Measurements from ENCODE around the gene GPAM. TPM values are rescaled to one million over a fixed set of nuclear protein-coding genes. Genes with fewer than 3 reads are reported as not detected.

Gene GPAM
- total and polyA plus RNA-seq, 2 experiments from 2014 or later = 4.9 to 12.5 TPM

GRCh38 chr10:112140110-112140970 lies 43.2 kb downstream of the GPAM start:
- TF ChIP-seq EZH2phosphoT487 (IDR thresholded peaks at IDR 0.05; ENCODE audit: insufficient read depth, low read depth) = no peak
- TF ChIP-seq EZH2 (IDR thresholded peaks at IDR 0.05; ENCODE audit: insufficient read depth, poor library complexity, severe bottlenecking) = no peak
- H3K4me2 ChIP-seq (ENCODE audit: unreplicated experiment) = no peak overlapping the region
- H3K27me3 ChIP-seq (replicated peaks; ENCODE audit: insufficient read depth) = no peaks in the 10 kb centered on the region
- no peaks in the 10 kb centered on the region for H4K20me1 ChIP-seq (ENCODE audit: insufficient read depth)
- no peak overlapping the region for H3K4me3 ChIP-seq
- H2AFZ ChIP-seq = no peak overlapping the region
- H3K9ac ChIP-seq = no peak overlapping the region
- in situ Hi-C loops (cut with MboI) = loop anchor here (25.0 kb wide), 3 partner anchors 778 to 1378 kb away; no protein-coding TSS in a partner anchor
- WGBS, 2 experiments (ENCODE audit: low coverage in 1 of 2, low lambda C conversion rate in 2 of 2, missing lambda C conversion rate in 2 of 2) = 18 to 20% methylated on average over 11 of the region's 11 CpGs
- H3F3A ChIP-seq (ENCODE audit: insufficient read depth) = no peaks in the 10 kb centered on the region
- DNase-seq = peak; percentile 81
- no peaks in the 10 kb centered on the region for H3K36me3 ChIP-seq (ENCODE audit: low read depth)
- H3K27ac ChIP-seq = no peak overlapping the region
- no peaks in the 10 kb centered on the region for H3K79me2 ChIP-seq (ENCODE audit: insufficient read depth)
- H3K4me1 ChIP-seq (ENCODE audit: insufficient read depth) = no peaks in the 10 kb centered on the region
- no peaks in the 10 kb centered on the region for H3K9me3 ChIP-seq (ENCODE audit: low read depth)
- H3K9me2 ChIP-seq (ENCODE audit: insufficient read depth) = no peaks in the 10 kb centered on the region

GRCh38 chr10:112139176-112139575 lies 44.4 kb downstream of the GPAM start:
- H2AFZ ChIP-seq = no peak overlapping the region
- H3K4me2 ChIP-seq (ENCODE audit: unreplicated experiment) = no peak overlapping the region
- in situ Hi-C loops (cut with MboI) = loop anchor here (10.0 to 25.0 kb wide), 4 partner anchors 777 to 1377 kb away; no protein-coding TSS in a partner anchor
- H3K4me1 ChIP-seq (ENCODE audit: insufficient read depth) = no peaks in the 10 kb centered on the region
- H3K9me2 ChIP-seq (ENCODE audit: insufficient read depth) = no peaks in the 10 kb centered on the region
- no peaks in the 10 kb centered on the region for H3F3A ChIP-seq (ENCODE audit: insufficient read depth)
- H3K27me3 ChIP-seq (replicated peaks; ENCODE audit: insufficient read depth) = no peaks in the 10 kb centered on the region
- no peak overlapping the region for H3K27ac ChIP-seq
- no peak overlapping the region for H3K4me3 ChIP-seq
- no peak for DNase-seq
- no peaks in the 10 kb centered on the region for H3K79me2 ChIP-seq (ENCODE audit: insufficient read depth)
- TF ChIP-seq EZH2 (IDR thresholded peaks at IDR 0.05; ENCODE audit: insufficient read depth, poor library complexity, severe bottlenecking) (no peak), EZH2phosphoT487 (IDR thresholded peaks at IDR 0.05; ENCODE audit: insufficient read depth, low read depth) (no peak)
- no peaks in the 10 kb centered on the region for H3K9me3 ChIP-seq (ENCODE audit: low read depth)
- H3K36me3 ChIP-seq (ENCODE audit: low read depth) = no peaks in the 10 kb centered on the region
- WGBS, 2 experiments (ENCODE audit: low coverage in 1 of 2, low lambda C conversion rate in 2 of 2, missing lambda C conversion rate in 2 of 2) = 76 to 82% methylated on average over 7 of the region's 7 CpGs
- no peak overlapping the region for H3K9ac ChIP-seq
- no peaks in the 10 kb centered on the region for H4K20me1 ChIP-seq (ENCODE audit: insufficient read depth)

GRCh38 chr10:112137154-112137987 lies 46.2 kb downstream of the GPAM start:
- Histone ChIP-seq H3K36me3 (ENCODE audit: low read depth) (no peaks in the 10 kb centered on the region), H3K9ac (no peak overlapping the region), H3K4me3 (no peak overlapping the region), H3F3A (ENCODE audit: insufficient read depth) (no peaks in the 10 kb centered on the region), H3K4me1 (ENCODE audit: insufficient read depth) (no peaks in the 10 kb centered on the region), H3K9me2 (ENCODE audit: insufficient read depth) (no peaks in the 10 kb centered on the region), H3K9me3 (ENCODE audit: low read depth) (no peaks in the 10 kb centered on the region), H4K20me1 (ENCODE audit: insufficient read depth) (no peaks in the 10 kb centered on the region), H3K27me3 (replicated peaks; ENCODE audit: insufficient read depth) (no peaks in the 10 kb centered on the region), H3K79me2 (ENCODE audit: insufficient read depth) (no peaks in the 10 kb centered on the region), H3K4me2 (ENCODE audit: unreplicated experiment) (no peak overlapping the region), H3K27ac (no peak overlapping the region), H2AFZ (no peak overlapping the region)
- 43 to 46% methylated on average over 13 of the region's 13 CpGs for WGBS, 2 experiments (ENCODE audit: low coverage in 1 of 2, low lambda C conversion rate in 2 of 2, missing lambda C conversion rate in 2 of 2)
- DNase-seq = peak; percentile 75
- in situ Hi-C loops (cut with MboI) = loop anchor here (10.0 to 25.0 kb wide), 4 partner anchors 775 to 1375 kb away; no protein-coding TSS in a partner anchor
- TF ChIP-seq EZH2phosphoT487 (IDR thresholded peaks at IDR 0.05; ENCODE audit: insufficient read depth, low read depth) = no peak
- no peak for TF ChIP-seq EZH2 (IDR thresholded peaks at IDR 0.05; ENCODE audit: insufficient read depth, poor library complexity, severe bottlenecking)

GRCh38 chr10:112136486-112137153 lies 46.9 kb downstream of the GPAM start:
- H3K9me2 ChIP-seq (ENCODE audit: insufficient read depth) = no peaks in the 10 kb centered on the region
- H3F3A ChIP-seq (ENCODE audit: insufficient read depth) = no peaks in the 10 kb centered on the region
- no peak overlapping the region for H2AFZ ChIP-seq
- H3K9me3 ChIP-seq (ENCODE audit: low read depth) = no peaks in the 10 kb centered on the region
- no peaks in the 10 kb centered on the region for H3K4me1 ChIP-seq (ENCODE audit: insufficient read depth)
- H3K27ac ChIP-seq = no peak overlapping the region
- TF ChIP-seq EZH2phosphoT487 (IDR thresholded peaks at IDR 0.05; ENCODE audit: insufficient read depth, low read depth) (no peak), EZH2 (IDR thresholded peaks at IDR 0.05; ENCODE audit: insufficient read depth, poor library complexity, severe bottlenecking) (no peak)
- no peaks in the 10 kb centered on the region for H3K79me2 ChIP-seq (ENCODE audit: insufficient read depth)
- no peak for DNase-seq
- WGBS, 2 experiments (ENCODE audit: low coverage in 1 of 2, low lambda C conversion rate in 2 of 2, missing lambda C conversion rate in 2 of 2) = 61 to 66% methylated on average over 5 of the region's 5 CpGs
- no peaks in the 10 kb centered on the region for H4K20me1 ChIP-seq (ENCODE audit: insufficient read depth)
- no peak overlapping the region for H3K4me3 ChIP-seq
- H3K4me2 ChIP-seq (ENCODE audit: unreplicated experiment) = no peak overlapping the region
- H3K27me3 ChIP-seq (replicated peaks; ENCODE audit: insufficient read depth) = no peaks in the 10 kb centered on the region
- in situ Hi-C loops (cut with MboI) = loop anchor here (10.0 to 25.0 kb wide), 4 partner anchors 774 to 1374 kb away; no protein-coding TSS in a partner anchor
- H3K9ac ChIP-seq = no peak overlapping the region
- no peaks in the 10 kb centered on the region for H3K36me3 ChIP-seq (ENCODE audit: low read depth)

All from GM23248 (cell line).